Lower lobe of right lung (tissue), 2 donors: ENCODE results near the gene DLGAP1. TPM values are rescaled to one million over a fixed set of nuclear protein-coding genes. Genes with fewer than 3 reads are reported as not detected.

ENCODE experiments used
- ATAC-seq, 2 donors: fragments of 200-7000 bp; cut with Tn5 transposase; one replicate each; pipeline ENCODE4 v1.9.1; 2020 to 2022; ENCODE audit warnings: mild to moderate bottlenecking in 2 of 2, moderate library complexity in 2 of 2
- DNase-seq: peaks from one replicate; pipeline ENCODE4 v3.0.0-alpha.2; 2020
- H3K27ac ChIP-seq: fragments of 200-600 bp; one replicate; pipeline ENCODE4 v1.8.0; 2022
- H3K27me3 ChIP-seq: fragments of 200-600 bp; one replicate; pipeline ENCODE4 v1.8.0; 2022; ENCODE audit warnings: low read depth
- H3K36me3 ChIP-seq: fragments of 200-600 bp; one replicate; pipeline ENCODE4 v1.8.0; 2022; ENCODE audit warnings: mild to moderate bottlenecking
- H3K4me1 ChIP-seq: fragments of 200-600 bp; one replicate; pipeline ENCODE4 v1.8.0; 2022
- H3K4me3 ChIP-seq: fragments of 200-600 bp; one replicate; pipeline ENCODE4 v1.8.0; 2022; ENCODE audit warnings: mild to moderate bottlenecking
- H3K9me3 ChIP-seq: fragments of 200-600 bp; one replicate; pipeline ENCODE4 v1.8.0; 2022
- intact Hi-C: fragments of 100-400 bp; cut with DNase I; formaldehyde crosslinking; loops from one replicate; pipeline ENCODE4 v1.11.0; 2022
- total RNA-seq: library from RNA; stranded (reverse); fragmentation: NEBNext Ultra II Directional; extraction: Animal tissue kit (Norgen Biotek cat#: 25700); gene quantifications from one replicate; pipeline ENCODE4 v1.2.1, GENCODE V29; 2021
- TF ChIP-seq, protein P1 (sequence below): fragments of 200-600 bp; IDR thresholded peaks from one replicate; pipeline ENCODE4 v1.8.0; 2022; ENCODE audit warnings: antibody characterized with exemption, mild to moderate bottlenecking
- donor health status: DM: no; HTN: yes; CAD: no; lungs with severe emphysema.

DLGAP1 gene
- total RNA-seq, 1 donor from 2014 or later: 3.8 TPM

DNA sequence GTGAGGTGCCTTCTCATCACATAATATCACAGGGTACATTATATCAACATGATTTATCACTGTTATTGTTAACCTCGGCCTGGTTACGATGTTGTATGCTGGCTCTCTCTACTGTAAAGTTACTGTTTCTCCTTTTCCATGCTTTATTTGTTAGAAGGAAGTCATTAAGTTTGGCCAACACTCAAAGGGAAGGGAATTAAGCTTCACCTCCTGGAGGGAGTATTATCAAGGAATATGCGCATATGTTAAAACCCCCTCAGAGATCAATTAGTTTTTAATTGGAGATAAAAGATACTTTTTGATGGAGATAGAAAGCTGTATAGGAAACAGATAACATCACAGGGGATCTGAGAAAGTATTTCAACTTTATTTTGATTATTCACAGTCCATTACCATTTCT, 221.6 kb downstream of the DLGAP1 start:
- no peak overlapping the region for H3K27ac ChIP-seq
- no peaks in the 10 kb centered on the region for H3K4me1 ChIP-seq
- H3K36me3 ChIP-seq: no peaks in the 10 kb centered on the region
- ATAC-seq: no peak
- no peaks in the 10 kb centered on the region for H3K27me3 ChIP-seq
- no peak for DNase-seq
- no peaks in the 10 kb centered on the region for H3K9me3 ChIP-seq
- TF ChIP-seq, protein P1, sequence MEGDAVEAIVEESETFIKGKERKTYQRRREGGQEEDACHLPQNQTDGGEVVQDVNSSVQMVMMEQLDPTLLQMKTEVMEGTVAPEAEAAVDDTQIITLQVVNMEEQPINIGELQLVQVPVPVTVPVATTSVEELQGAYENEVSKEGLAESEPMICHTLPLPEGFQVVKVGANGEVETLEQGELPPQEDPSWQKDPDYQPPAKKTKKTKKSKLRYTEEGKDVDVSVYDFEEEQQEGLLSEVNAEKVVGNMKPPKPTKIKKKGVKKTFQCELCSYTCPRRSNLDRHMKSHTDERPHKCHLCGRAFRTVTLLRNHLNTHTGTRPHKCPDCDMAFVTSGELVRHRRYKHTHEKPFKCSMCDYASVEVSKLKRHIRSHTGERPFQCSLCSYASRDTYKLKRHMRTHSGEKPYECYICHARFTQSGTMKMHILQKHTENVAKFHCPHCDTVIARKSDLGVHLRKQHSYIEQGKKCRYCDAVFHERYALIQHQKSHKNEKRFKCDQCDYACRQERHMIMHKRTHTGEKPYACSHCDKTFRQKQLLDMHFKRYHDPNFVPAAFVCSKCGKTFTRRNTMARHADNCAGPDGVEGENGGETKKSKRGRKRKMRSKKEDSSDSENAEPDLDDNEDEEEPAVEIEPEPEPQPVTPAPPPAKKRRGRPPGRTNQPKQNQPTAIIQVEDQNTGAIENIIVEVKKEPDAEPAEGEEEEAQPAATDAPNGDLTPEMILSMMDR: no peak
- no peak overlapping the region for H3K4me3 ChIP-seq
- intact Hi-C loops: no loop called here

DNA sequence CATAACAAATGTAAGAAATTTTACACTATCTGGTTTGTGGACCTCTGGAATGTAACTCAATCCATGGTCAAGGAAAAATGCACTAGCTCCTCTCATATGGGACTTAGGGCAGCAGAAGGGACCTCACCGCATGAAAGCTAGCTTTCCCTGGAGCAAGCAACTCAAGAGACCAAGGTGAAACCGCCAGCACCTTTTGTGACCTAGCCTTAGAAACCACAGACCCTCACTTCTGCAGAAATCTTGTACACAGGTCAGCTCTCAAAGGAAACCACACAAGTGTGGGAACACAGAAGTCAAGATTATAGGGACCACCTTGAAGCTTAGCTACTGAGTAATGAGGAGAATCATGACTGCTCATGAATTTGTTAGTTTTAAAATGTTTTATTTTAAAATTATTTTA, 222.5 kb downstream of the DLGAP1 start:
- no peak for DNase-seq
- no peak overlapping the region for H3K4me3 ChIP-seq
- TF ChIP-seq, protein P1: no peak
- intact Hi-C loops: no loop called here
- no peaks in the 10 kb centered on the region for H3K9me3 ChIP-seq
- no peaks in the 10 kb centered on the region for H3K36me3 ChIP-seq
- H3K27ac ChIP-seq: no peak overlapping the region
- ATAC-seq: no peak
- H3K4me1 ChIP-seq: no peaks in the 10 kb centered on the region
- H3K27me3 ChIP-seq: no peaks in the 10 kb centered on the region

DNA sequence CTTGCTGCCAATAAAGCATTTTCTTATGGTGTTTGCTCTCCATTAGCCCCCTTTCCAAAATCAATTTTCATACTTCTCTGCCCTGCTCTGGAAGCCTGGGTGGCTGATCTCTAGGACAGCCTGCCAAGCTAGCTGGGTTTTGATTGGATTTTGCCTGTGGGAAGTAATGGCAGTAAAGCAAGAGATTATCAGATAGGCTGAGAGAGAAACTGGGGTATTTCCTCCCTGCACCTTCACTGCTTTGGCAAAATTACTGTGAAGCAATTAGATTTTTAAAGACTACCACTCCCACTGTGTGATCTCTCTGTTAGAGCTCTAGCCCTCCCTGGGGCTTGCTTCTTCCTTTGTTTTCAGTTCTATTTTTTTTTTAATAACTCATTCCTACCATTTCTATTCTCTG, 223.8 kb downstream of the DLGAP1 start:
- TF ChIP-seq, protein P1: no peak
- Histone ChIP-seq H3K4me3 (no peak overlapping the region), H3K4me1 (no peaks in the 10 kb centered on the region), H3K27me3 (no peaks in the 10 kb centered on the region), H3K36me3 (no peaks in the 10 kb centered on the region), H3K27ac (no peak overlapping the region), H3K9me3 (no peaks in the 10 kb centered on the region)
- ATAC-seq (no peak), DNase-seq (no peak)
- intact Hi-C loops: no loop called here

DNA sequence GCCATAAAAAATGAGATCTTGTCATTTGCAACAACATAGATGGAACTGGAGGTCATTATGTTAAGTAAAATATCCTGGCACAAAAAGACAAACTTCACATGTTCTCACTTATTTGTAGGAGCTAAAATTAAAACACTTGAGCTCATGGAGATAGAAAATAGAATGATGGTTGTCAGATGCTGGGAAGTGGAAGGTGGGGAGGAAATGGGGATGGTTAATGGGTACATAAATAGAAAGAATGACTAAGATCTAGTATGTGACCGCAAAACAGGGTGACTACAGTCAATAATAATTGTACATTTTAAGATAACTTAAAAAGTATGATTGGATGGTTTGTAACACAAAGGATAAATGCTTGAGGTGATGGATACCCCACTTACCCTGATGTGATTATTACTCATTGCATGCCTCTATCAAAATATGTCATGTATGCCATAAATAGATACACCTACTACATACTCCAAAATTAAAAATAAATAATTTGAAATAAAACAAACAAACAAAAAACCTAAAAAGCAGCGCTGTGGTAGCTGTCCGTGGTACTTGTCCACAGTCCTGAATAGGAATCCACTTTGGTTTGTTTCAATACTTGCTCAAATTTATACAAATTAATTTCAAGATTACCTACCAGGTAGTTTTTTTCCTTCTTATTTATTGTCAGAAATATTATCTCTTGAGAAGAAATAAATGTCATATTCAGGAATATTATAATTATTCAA, 224.5 kb downstream of the DLGAP1 start:
- Histone ChIP-seq H3K27ac (no peak overlapping the region), H3K36me3 (no peaks in the 10 kb centered on the region), H3K27me3 (no peaks in the 10 kb centered on the region), H3K9me3 (no peaks in the 10 kb centered on the region), H3K4me1 (no peaks in the 10 kb centered on the region), H3K4me3 (no peak overlapping the region)
- TF ChIP-seq, protein P1: no peak
- no peak for ATAC-seq
- DNase-seq: no peak
- intact Hi-C loops: no loop called here

DNA sequence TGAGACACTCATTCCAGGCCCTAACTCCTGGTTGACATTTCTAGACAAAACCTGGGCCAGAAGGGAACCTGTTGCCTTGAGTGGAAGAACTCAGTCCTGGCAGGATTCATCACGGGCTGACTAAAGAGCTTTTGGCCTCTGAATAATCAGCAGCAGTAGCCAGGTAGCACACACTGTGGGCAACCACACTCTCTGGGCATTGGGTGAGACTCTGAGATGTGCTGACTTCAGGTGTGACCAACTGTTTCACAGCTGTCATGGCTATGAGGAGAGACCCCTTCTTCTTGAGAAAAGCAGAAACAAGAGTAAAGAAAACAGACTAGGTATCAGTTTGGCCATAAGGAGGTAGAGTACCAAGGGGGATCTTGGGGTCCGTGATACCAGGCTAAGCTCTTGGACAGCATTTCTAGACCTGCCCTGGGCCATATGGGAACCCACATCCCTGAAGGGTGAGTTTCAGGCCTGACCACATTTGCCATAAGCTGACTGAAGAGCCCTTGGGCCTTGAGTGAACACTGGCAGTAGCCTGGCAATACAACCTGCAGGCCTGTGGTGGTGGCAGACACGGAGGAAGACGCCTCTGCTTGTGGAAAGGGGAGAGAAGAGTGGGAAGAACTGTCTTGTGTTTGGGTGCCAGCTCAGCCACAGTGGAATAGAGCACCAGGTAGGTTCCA, 230.9 kb downstream of the DLGAP1 start:
- TF ChIP-seq, protein P1: no peak

More for the DNA sequence above, 230.9 kb downstream of the DLGAP1 start:
- H3K27ac ChIP-seq: no peak overlapping the region
- H3K4me3 ChIP-seq: no peak overlapping the region
- DNase-seq (no peak), ATAC-seq (no peak)
- intact Hi-C loops: no loop called here
- no peaks in the 10 kb centered on the region for H3K36me3 ChIP-seq
- no peaks in the 10 kb centered on the region for H3K27me3 ChIP-seq
- no peaks in the 10 kb centered on the region for H3K9me3 ChIP-seq
- H3K4me1 ChIP-seq: no peaks in the 10 kb centered on the region
